Frontal cortex (tissue), 4 donors: ENCODE data around the gene GGA1. TPM values are rescaled to one million over a fixed set of nuclear protein-coding genes. Genes with fewer than 3 reads are reported as not detected.
A peak's percentile ranks its signal among the peaks of the same experiment; 100 is the strongest.
"Not testable (repeated sequence)": the region's sequence is repeated elsewhere in the genome, so short reads cannot be mapped to it uniquely, and the experiment has no call there.

Experiments used
- DNase-seq, 2 donors: peaks; one replicate each; pipeline ENCODE4 v3.0.0; 2012; ENCODE audit warnings: low spot score in 2 of 2
- FAIRE-seq: peaks from 2 replicates; lab custom pipeline; 2012; peaks lifted over from hg19 to GRCh38; lab: Jason Lieb, UNC
- total RNA-seq: library from RNA; depleted of rRNA; stranded (reverse); fragments of >200 nt; gene quantifications from one replicate; pipeline ENCODE4 v1.2.3, GENCODE V29; 2014
- donor health status: control.
- donor health status: control.
- donor health status: control.

The GGA1 gene
- total RNA-seq, 1 donor from 2014 or later: 34.2 TPM

GRCh38 chr22:37569921-37570660, 38.5 kb upstream of the GGA1 start:
- no peak for FAIRE-seq
- peak in 1 of 2 donors; percentile 14 for DNase-seq

GRCh38 chr22:37570661-37570976, 38.0 kb upstream of the GGA1 start:
- no peak for DNase-seq
- no peak for FAIRE-seq

- FAIRE-seq: no peak
- DNase-seq: peak; percentile 12 to 18
Observed at GRCh38 chr22:37571258-37571991, 37.2 kb upstream of the GGA1 start.

- no peak for DNase-seq
- FAIRE-seq: no peak
Observed at GRCh38 chr22:37571992-37572373, 36.7 kb upstream of the GGA1 start.

GRCh38 chr22:37575490-37576003, 33.1 kb upstream of the GGA1 start:
- FAIRE-seq (no peak), DNase-seq (no peak)

- no peak for FAIRE-seq
Observed at GRCh38 chr22:37578002-37578401, 30.6 kb upstream of the GGA1 start.

GRCh38 chr22:37581504-37581903, 27.1 kb upstream of the GGA1 start:
- FAIRE-seq (no peak), DNase-seq (peak; percentile 9 to 29)

More at GRCh38 chr22:37578002-37578401, 30.6 kb upstream of the GGA1 start:
- DNase-seq: no peak

- FAIRE-seq (no peak), DNase-seq (no peak)
Observed at GRCh38 chr22:37582526-37582925, 26.1 kb upstream of the GGA1 start.

GRCh38 chr22:37588546-37589215, 20.0 kb upstream of the GGA1 start:
- DNase-seq: no peak
- FAIRE-seq: no peak

- FAIRE-seq (no peak), DNase-seq (no peak)
Observed at GRCh38 chr22:37589636-37590035, 19.0 kb upstream of the GGA1 start.

- not testable (repeated sequence) for FAIRE-seq, DNase-seq
Observed at GRCh38 chr22:37591081-37591480, 17.6 kb upstream of the GGA1 start.

GRCh38 chr22:37591823-37592404, 16.7 kb upstream of the GGA1 start:
- DNase-seq: no peak
- no peak for FAIRE-seq

GRCh38 chr22:37594237-37594636, 14.4 kb upstream of the GGA1 start:
- FAIRE-seq (no peak), DNase-seq (no peak)

GRCh38 chr22:37599153-37599552, 9.5 kb upstream of the GGA1 start:
- no peak for FAIRE-seq
- no peak for DNase-seq

- no peak for DNase-seq
- no peak for FAIRE-seq
Observed at GRCh38 chr22:37601203-37601539, 7.5 kb upstream of the GGA1 start.

GRCh38 chr22:37601540-37602442, 6.8 kb upstream of the GGA1 start:
- DNase-seq: no peak
- FAIRE-seq: no peak

GRCh38 chr22:37602546-37603277, 5.9 kb upstream of the GGA1 start:
- not testable (repeated sequence) for FAIRE-seq, DNase-seq

- FAIRE-seq: no peak
Observed at GRCh38 chr22:37604074-37604473, 4.6 kb upstream of the GGA1 start.

GRCh38 chr22:37604875-37605274, 3.8 kb upstream of the GGA1 start:
- no peak for FAIRE-seq

More at GRCh38 chr22:37604074-37604473, 4.6 kb upstream of the GGA1 start:
- no peak for DNase-seq

More at GRCh38 chr22:37604875-37605274, 3.8 kb upstream of the GGA1 start:
- no peak for DNase-seq
